Panc1 (cell line): ENCODE measurements around the gene LMNTD1.

Experiments used
- POLR2AphosphoS5 ChIP-seq: IDR thresholded peaks from 2 replicates; pipeline ENCODE4 v1.6.1; 2012; ENCODE audit warnings: mild to moderate bottlenecking, low read depth, low read length, moderate library complexity
- TF ChIP-seq, protein P1 (sequence below), 2 experiments: IDR thresholded peaks; 2 replicates each; pipeline ENCODE4 v1.6.1; 2011 to 2012; ENCODE audit warnings: low read depth in 2 of 2, control low read depth in 1 of 2, low read length in 1 of 2, mild to moderate bottlenecking in 1 of 2, moderate library complexity in 1 of 2; ENCODE audit not compliant: insufficient read depth in 1 of 2
- TF ChIP-seq, protein P2 (sequence below): fragments of 450-650 bp; IDR thresholded peaks from 2 replicates; pipeline ENCODE4 v1.5.1; 2017; ENCODE audit warnings: mild to moderate bottlenecking

DNA sequence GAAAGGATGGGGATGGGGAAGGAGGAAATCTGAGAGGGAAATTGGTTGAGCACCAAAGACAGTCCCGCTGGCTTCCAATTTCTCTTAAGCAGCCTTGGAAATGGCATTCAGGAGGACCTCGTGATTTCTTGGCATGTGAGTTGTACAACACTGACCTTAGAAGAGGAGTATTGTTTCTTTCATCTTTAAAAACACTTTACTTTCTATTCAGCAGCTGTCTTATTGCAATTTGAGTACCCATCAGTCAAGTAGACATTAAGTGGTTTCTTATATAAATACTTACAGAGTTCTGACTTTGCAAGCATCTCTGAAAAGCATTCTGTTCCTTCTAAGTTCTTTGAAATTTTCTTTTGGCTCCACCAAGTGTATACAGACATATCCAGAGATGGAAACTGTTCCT lies 83.2 kb downstream of the LMNTD1 start:
- TF ChIP-seq, protein P1, sequence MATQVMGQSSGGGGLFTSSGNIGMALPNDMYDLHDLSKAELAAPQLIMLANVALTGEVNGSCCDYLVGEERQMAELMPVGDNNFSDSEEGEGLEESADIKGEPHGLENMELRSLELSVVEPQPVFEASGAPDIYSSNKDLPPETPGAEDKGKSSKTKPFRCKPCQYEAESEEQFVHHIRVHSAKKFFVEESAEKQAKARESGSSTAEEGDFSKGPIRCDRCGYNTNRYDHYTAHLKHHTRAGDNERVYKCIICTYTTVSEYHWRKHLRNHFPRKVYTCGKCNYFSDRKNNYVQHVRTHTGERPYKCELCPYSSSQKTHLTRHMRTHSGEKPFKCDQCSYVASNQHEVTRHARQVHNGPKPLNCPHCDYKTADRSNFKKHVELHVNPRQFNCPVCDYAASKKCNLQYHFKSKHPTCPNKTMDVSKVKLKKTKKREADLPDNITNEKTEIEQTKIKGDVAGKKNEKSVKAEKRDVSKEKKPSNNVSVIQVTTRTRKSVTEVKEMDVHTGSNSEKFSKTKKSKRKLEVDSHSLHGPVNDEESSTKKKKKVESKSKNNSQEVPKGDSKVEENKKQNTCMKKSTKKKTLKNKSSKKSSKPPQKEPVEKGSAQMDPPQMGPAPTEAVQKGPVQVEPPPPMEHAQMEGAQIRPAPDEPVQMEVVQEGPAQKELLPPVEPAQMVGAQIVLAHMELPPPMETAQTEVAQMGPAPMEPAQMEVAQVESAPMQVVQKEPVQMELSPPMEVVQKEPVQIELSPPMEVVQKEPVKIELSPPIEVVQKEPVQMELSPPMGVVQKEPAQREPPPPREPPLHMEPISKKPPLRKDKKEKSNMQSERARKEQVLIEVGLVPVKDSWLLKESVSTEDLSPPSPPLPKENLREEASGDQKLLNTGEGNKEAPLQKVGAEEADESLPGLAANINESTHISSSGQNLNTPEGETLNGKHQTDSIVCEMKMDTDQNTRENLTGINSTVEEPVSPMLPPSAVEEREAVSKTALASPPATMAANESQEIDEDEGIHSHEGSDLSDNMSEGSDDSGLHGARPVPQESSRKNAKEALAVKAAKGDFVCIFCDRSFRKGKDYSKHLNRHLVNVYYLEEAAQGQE (IDR thresholded peaks at IDR 0.05; ENCODE audit: insufficient read depth in 1 of 2, low read depth in 2 of 2, low read length in 1 of 2), result no peak
- TF ChIP-seq, protein P2, sequence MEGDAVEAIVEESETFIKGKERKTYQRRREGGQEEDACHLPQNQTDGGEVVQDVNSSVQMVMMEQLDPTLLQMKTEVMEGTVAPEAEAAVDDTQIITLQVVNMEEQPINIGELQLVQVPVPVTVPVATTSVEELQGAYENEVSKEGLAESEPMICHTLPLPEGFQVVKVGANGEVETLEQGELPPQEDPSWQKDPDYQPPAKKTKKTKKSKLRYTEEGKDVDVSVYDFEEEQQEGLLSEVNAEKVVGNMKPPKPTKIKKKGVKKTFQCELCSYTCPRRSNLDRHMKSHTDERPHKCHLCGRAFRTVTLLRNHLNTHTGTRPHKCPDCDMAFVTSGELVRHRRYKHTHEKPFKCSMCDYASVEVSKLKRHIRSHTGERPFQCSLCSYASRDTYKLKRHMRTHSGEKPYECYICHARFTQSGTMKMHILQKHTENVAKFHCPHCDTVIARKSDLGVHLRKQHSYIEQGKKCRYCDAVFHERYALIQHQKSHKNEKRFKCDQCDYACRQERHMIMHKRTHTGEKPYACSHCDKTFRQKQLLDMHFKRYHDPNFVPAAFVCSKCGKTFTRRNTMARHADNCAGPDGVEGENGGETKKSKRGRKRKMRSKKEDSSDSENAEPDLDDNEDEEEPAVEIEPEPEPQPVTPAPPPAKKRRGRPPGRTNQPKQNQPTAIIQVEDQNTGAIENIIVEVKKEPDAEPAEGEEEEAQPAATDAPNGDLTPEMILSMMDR, result no peak
- no peak for TF ChIP-seq POLR2AphosphoS5
